Measurements from ENCODE around the gene COL6A1.
A peak's percentile ranks its signal among the peaks of the same experiment; 100 is the strongest.

Gene COL6A1

DNA sequence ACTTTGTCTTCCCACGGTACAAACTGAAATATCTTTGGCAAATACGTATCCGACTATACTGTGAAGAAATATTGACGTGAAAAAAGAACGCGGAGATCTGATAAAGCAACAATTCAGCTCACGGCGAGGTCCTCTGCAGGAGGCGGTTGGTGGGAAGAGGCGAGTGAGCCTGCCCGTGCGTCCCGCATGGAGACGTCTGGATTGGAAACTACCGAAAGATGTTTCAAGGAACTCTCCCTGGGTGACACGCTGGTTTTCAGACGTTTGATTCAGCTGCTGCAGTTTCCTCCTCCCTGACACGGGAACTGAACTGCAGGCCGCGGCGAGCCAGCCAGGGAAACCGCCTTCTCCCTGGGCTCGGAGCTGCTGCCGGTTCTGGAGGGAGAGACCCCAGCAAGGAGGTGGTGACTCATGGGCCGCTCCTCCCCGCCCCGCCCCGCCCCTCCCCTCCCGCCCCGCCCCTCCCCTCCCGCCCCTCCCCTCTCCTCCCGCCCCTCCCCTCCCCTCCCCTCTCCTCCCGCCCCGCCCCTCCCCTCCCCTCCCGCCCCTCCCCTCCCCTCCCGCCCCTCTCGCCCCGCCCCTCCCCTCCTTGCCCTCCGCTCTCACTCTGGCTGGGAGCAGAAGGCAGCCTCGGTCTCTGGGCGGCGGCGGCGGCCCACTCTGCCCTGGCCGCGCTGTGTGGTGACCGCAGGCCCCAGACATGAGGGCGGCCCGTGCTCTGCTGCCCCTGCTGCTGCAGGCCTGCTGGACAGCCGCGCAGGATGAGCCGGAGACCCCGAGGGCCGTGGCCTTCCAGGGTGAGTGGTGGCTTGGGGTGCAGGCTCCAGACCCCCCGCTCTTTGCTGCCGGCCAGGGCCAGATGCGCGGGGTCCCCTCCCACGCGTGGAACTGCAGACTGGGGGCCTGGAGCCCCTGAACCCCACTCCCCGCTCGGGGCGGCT lies at the start of gene COL6A1:
Gene COL6A1 (plus strand): TSS at position 620 of the 941 bp plus-strand sequence. CDS start 81 bp downstream, at position 701.
- DNase-seq (ENCODE audit: low read depth in 1 of 2, low spot score in 1 of 2) = peak; percentile 61 to 69
- in situ Hi-C loops (cut with HindIII; ENCODE audit: low pct_unique_long_range_greater_than_20kb, low sequenced_read_pairs) = no loop called here
- no peak for TF ChIP-seq JUND (IDR thresholded peaks at IDR 0.05; ENCODE audit: low read depth)

DNA sequence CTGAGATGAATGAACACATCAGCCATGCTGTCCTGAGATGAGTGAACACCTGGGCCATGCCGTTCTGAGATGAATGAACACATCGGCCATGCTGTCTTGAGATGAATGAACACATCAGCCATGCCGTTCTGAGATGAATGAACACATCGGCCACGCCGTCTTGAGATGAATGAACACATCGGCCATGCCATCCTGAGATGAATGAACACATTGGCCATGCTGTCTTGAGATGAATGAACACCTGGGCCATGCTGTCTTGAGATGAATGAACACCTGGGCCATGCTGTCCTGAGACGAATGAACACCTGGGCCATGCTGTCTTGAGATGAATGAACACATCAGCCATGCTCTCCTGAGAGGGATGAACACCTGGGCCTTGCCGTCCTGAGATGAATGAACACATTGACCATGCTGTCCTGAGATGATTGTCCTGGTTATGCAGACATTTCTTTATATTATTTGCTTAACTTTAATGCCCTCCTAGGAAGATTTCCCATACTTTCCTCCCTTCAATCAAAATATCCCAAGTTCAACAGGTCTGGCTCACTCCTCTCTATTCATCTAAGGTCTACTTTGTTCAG lies 48.6 kb upstream of the COL6A1 start:
- TF ChIP-seq JUND (IDR thresholded peaks at IDR 0.05; ENCODE audit: low read depth) = no peak
- DNase-seq (ENCODE audit: low read depth in 1 of 2, low spot score in 1 of 2) = no peak
- in situ Hi-C loops (cut with HindIII; ENCODE audit: low pct_unique_long_range_greater_than_20kb, low sequenced_read_pairs) = no loop called here

DNA sequence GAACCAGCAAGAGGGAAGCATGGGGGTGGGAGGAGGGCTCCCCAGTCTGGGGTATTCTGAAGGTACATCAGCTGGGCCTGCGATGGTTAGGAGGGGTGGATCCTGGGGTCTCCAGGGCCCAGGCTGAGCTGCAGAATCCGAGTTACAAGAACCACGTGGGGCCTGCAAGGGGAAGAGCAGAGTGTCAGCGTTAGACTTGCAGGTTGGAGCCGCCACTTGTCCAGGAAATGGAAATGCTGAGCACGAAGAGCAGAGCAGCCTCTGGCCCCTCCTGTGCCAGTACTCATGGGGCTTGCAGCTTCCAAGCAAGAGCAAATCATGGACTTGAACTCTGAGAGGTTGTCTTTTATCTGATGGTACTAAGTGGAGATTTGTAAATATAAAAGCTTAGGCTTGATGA lies 47.5 kb upstream of the COL6A1 start:
- no peak for DNase-seq (ENCODE audit: low read depth in 1 of 2, low spot score in 1 of 2)
- TF ChIP-seq JUND (IDR thresholded peaks at IDR 0.05; ENCODE audit: low read depth) = no peak
- in situ Hi-C loops (cut with HindIII; ENCODE audit: low pct_unique_long_range_greater_than_20kb, low sequenced_read_pairs) = no loop called here

DNA sequence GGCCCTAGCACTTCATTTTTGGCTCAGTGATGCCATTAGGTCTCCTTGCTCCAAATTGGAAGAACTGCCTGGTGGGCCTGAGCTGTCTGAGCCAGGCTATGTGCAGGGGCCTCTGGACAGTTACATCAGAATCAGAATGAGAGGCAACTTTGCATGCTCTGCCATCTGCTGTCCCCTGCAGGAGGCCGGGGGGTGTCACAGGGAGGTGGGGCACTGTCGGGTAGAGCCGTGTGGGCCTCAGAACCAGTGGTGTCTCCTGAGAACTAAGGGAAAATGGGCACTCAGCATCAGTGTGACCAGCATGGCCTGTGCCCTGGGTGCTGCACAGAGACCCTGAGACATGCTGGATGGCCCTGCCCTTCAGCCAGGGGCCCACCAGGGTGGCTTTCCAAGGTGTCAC lies 47.0 kb upstream of the COL6A1 start:
- in situ Hi-C loops (cut with HindIII; ENCODE audit: low pct_unique_long_range_greater_than_20kb, low sequenced_read_pairs) = no loop called here
- no peak for DNase-seq (ENCODE audit: low read depth in 1 of 2, low spot score in 1 of 2)
- no peak for TF ChIP-seq JUND (IDR thresholded peaks at IDR 0.05; ENCODE audit: low read depth)

DNA sequence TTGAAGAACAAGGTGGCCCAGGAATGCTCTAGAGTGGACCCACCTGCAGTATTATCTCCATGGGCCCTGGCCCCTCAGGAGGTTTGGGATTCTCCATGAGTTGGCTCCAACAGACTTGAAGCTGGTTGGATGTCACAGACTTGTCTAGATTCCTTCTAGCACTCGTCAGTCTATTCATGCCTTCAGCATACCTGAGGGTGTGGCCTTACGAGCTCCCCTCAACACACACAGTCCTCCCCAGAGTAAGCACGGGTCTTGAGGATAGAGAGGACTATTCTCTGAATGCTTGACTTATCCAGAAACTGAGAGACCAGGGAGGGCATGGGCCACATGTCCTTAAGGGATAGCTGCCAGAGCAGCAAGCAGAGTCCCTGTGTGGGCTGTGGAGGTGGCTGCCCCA lies 45.9 kb upstream of the COL6A1 start:
- peak in 1 of 2 experiments; percentile 52 for DNase-seq (ENCODE audit: low read depth in 1 of 2, low spot score in 1 of 2)
- no peak for TF ChIP-seq JUND (IDR thresholded peaks at IDR 0.05; ENCODE audit: low read depth)
- in situ Hi-C loops (cut with HindIII; ENCODE audit: low pct_unique_long_range_greater_than_20kb, low sequenced_read_pairs) = no loop called here

- no peak for DNase-seq (ENCODE audit: low read depth in 1 of 2, low spot score in 1 of 2)
- in situ Hi-C loops (cut with HindIII; ENCODE audit: low pct_unique_long_range_greater_than_20kb, low sequenced_read_pairs) = no loop called here
- TF ChIP-seq JUND (IDR thresholded peaks at IDR 0.05; ENCODE audit: low read depth) = no peak
Observed at GRCh38 chr21:45937721-45938452, 43.7 kb upstream of the COL6A1 start.

GRCh38 chr21:45938453-45938755 lies 43.2 kb upstream of the COL6A1 start:
- TF ChIP-seq JUND (IDR thresholded peaks at IDR 0.05; ENCODE audit: low read depth) = no peak
- in situ Hi-C loops (cut with HindIII; ENCODE audit: low pct_unique_long_range_greater_than_20kb, low sequenced_read_pairs) = no loop called here
- DNase-seq (ENCODE audit: low read depth in 1 of 2, low spot score in 1 of 2) = no peak

GRCh38 chr21:45938811-45939520 lies 42.6 kb upstream of the COL6A1 start:
- no peak for TF ChIP-seq JUND (IDR thresholded peaks at IDR 0.05; ENCODE audit: low read depth)
- in situ Hi-C loops (cut with HindIII; ENCODE audit: low pct_unique_long_range_greater_than_20kb, low sequenced_read_pairs) = no loop called here
- no peak for DNase-seq (ENCODE audit: low read depth in 1 of 2, low spot score in 1 of 2)

DNA sequence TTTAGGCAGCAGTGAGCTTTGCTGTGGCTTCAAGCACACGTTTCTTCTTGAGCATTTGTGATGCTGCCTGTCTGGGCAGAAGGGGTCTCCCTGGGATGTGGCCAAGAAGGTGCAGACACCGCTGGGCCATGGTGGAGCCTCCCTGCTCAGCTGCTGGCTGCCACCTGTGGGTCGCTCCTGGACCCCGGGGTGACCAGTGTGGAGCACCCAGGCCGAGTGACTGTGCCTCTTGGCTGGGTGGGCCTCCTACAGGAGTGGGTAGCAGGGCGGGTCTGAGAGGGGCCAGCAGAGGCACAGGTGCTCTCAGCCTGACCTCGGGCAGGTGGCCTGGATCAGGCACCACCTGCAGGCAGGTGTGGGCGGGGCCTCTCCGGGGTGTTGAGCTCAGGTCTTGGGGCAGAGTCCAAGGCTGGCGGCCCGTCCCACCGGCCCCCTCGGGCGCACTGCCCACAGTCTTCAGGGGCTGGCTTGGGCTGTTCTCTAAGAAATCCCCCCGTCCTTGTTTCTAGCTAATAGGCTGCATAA lies 42.0 kb upstream of the COL6A1 start:
- in situ Hi-C loops (cut with HindIII; ENCODE audit: low pct_unique_long_range_greater_than_20kb, low sequenced_read_pairs) = no loop called here
- no peak for DNase-seq (ENCODE audit: low read depth in 1 of 2, low spot score in 1 of 2)
- TF ChIP-seq JUND (IDR thresholded peaks at IDR 0.05; ENCODE audit: low read depth) = no peak

- in situ Hi-C loops (cut with HindIII; ENCODE audit: low pct_unique_long_range_greater_than_20kb, low sequenced_read_pairs) = no loop called here
- no peak for TF ChIP-seq JUND (IDR thresholded peaks at IDR 0.05; ENCODE audit: low read depth)
- no peak for DNase-seq (ENCODE audit: low read depth in 1 of 2, low spot score in 1 of 2)
Observed at GRCh38 chr21:45940091-45940490, 41.5 kb upstream of the COL6A1 start.

DNA sequence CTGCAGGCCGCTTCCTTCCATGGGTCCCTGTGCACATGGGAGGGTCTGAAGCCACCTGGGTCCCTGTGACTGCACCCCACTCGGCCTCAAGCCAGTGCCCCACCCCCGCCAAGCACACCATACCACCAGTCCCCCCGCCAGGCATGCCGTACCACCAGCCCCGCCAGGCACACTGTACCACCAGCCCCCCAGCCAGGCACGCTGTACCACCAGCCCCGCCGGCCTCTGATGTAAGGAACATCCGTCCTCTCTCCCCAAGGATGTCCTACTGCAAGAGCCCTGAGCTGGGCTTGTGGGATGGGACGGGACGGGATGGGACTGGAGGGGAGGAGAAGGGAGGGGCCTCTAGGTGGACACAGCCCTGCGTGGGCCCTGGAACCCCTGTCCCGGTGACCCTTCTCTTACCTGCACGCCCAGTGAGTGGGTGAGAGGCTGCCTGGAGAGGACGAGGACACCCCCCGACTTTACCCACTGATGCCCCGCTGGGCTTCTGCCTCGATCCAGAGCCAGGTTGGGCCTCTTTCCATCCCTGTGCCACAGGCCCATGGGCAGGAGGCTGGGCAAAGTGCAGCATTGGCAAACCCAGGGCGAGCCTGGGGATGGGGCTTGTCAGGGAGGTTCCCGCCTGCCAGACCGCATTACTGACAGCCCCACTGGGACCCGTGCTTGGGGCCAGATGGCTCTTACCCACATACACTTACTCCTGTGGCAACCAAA lies 40.8 kb upstream of the COL6A1 start:
- TF ChIP-seq JUND (IDR thresholded peaks at IDR 0.05; ENCODE audit: low read depth) = no peak
- no peak for DNase-seq (ENCODE audit: low read depth in 1 of 2, low spot score in 1 of 2)
- in situ Hi-C loops (cut with HindIII; ENCODE audit: low pct_unique_long_range_greater_than_20kb, low sequenced_read_pairs) = no loop called here

GRCh38 chr21:45941338-45941710 lies 40.2 kb upstream of the COL6A1 start:
- no peak for DNase-seq (ENCODE audit: low read depth in 1 of 2, low spot score in 1 of 2)
- in situ Hi-C loops (cut with HindIII; ENCODE audit: low pct_unique_long_range_greater_than_20kb, low sequenced_read_pairs) = no loop called here
- TF ChIP-seq JUND (IDR thresholded peaks at IDR 0.05; ENCODE audit: low read depth) = no peak
